A549 (cell line): ENCODE data around the gene PPM1H. TPM values are rescaled to one million over a fixed set of nuclear protein-coding genes. Genes with fewer than 3 reads are reported as not detected.

Experiments
- ATAC-seq, 2 experiments: fragments of 200-7000 bp in 1 of 2; fragments of >200 bp in 1 of 2; cut with Nextera tagmentation in 1 of 2; cut with Tn5 transposase in 1 of 2; 3 replicates each; pipeline versions ENCODE4 v1.8.0 to v1.9.1; 2018 to 2020; ENCODE audit warnings: mild to moderate bottlenecking in 1 of 2, moderate library complexity in 1 of 2
- CTCF ChIA-PET: fragments of 300-600 bp; sonication (Branson Sonifier 250); formaldehyde crosslinking; extraction: SDS; loops from one replicate; lab custom pipeline; 2021; ENCODE audit warnings: antibody characterized with exemption, inconsistent platforms; lab: Yijun Ruan, JAX
- POLR2A ChIA-PET: fragments of 350-600 bp; formaldehyde crosslinking; extraction: SDS; loops from one replicate; lab custom pipeline; 2021; ENCODE audit warnings: antibody characterized with exemption, inconsistent platforms; lab: Yijun Ruan, JAX
- DNase-seq, 2 experiments: peaks; one replicate each; pipeline versions ENCODE4 v3.0.0 to v3.0.0-alpha.2; 2011 to 2016; ENCODE audit warnings: low read depth in 1 of 2, low spot score in 1 of 2
- FAIRE-seq: peaks from 2 replicates; lab custom pipeline; 2011; peaks lifted over from hg19 to GRCh38; lab: Jason Lieb, UNC
- H3K27ac ChIP-seq, 2 experiments: fragments of >200 bp; sonication (Bioruptor Twin); formaldehyde crosslinking; 3 replicates each; pipeline ENCODE4 v1.5.1; 2016 to 2017
- H3K4me1 ChIP-seq: fragments of >200 bp; sonication (Bioruptor Twin); formaldehyde crosslinking; 3 replicates; pipeline ENCODE4 v1.6.1; 2016
- H3K4me2 ChIP-seq: fragments of >200 bp; sonication (Bioruptor Twin); formaldehyde crosslinking; 3 replicates; pipeline ENCODE4 v1.6.1; 2016
- H3K4me3 ChIP-seq: fragments of >200 bp; sonication (Bioruptor Twin); formaldehyde crosslinking; 3 replicates; pipeline ENCODE4 v1.5.1; 2016
- H3K9me3 ChIP-seq: fragments of >200 bp; sonication (Bioruptor Twin); formaldehyde crosslinking; 3 replicates; pipeline ENCODE4 v1.6.1; 2016
- ATOH8 ChIP-seq: fragments of 250-450 bp; sonication (Bioruptor Pico); IDR thresholded peaks from 2 replicates; pipeline ENCODE4 v1.5.0; 2020; ENCODE audit warnings: low read depth, mild to moderate bottlenecking, moderate library complexity
- BCL3 ChIP-seq: fragments of >200 bp; sonication (Bioruptor Twin); formaldehyde crosslinking; IDR thresholded peaks from 3 replicates; pipeline ENCODE4 v1.6.1; 2016
- BHLHE40 ChIP-seq: IDR thresholded peaks from 2 replicates; pipeline ENCODE4 v1.6.1; 2012; ENCODE audit warnings: low read depth, low read length, inconsistent platforms
- CBX2 ChIP-seq: fragments of 200-600 bp; sonication (generic); IDR thresholded peaks from 2 replicates; pipeline ENCODE4 v1.6.1; 2016; ENCODE audit warnings: low read depth, mild to moderate bottlenecking, borderline replicate concordance
- CEBPB ChIP-seq, 2 experiments: fragments of >200 bp in 1 of 2; sonication (Bioruptor Twin) in 1 of 2; formaldehyde crosslinking in 1 of 2; IDR thresholded peaks; 2 replicates each; pipeline ENCODE4 v1.6.1; 2012 to 2016
- CHD2 ChIP-seq: fragments of 150-350 bp; IDR thresholded peaks from 2 replicates; pipeline ENCODE4 v1.6.1; 2014; ENCODE audit warnings: low read length; ENCODE audit not compliant: partially characterized antibody
- FOXS1 ChIP-seq: fragments of 250-450 bp; sonication (Bioruptor Pico); IDR thresholded peaks from 2 replicates; pipeline ENCODE4 v1.5.0; 2020; ENCODE audit warnings: mild to moderate bottlenecking, moderate library complexity
- HDAC2 ChIP-seq: fragments of 200-600 bp; sonication (generic); IDR thresholded peaks from 2 replicates; pipeline ENCODE4 v1.6.1; 2016
- HOXB13 ChIP-seq: fragments of 250-450 bp; sonication (Bioruptor Pico); IDR thresholded peaks from 2 replicates; pipeline ENCODE4 v1.5.0; 2020; ENCODE audit warnings: low read depth, mild to moderate bottlenecking, moderate library complexity
- MAFK ChIP-seq: fragments of 450-650 bp; IDR thresholded peaks from 2 replicates; pipeline ENCODE4 v1.6.1; 2014; ENCODE audit not compliant: partially characterized antibody
- NFE2L2 ChIP-seq: fragments of 150-350 bp; conservative IDR thresholded peaks from 2 replicates; pipeline ENCODE4 v1.6.1; 2014; ENCODE audit warnings: low read length
- NR3C1 ChIP-seq: fragments of >200 bp; sonication (Bioruptor Twin); formaldehyde crosslinking; IDR thresholded peaks from 3 replicates; pipeline ENCODE4 v1.6.1; 2017
- POLR2AphosphoS2 ChIP-seq: conservative IDR thresholded peaks from 2 replicates; pipeline ENCODE4 v1.6.1; 2012; ENCODE audit warnings: low read length, improper control_type of control experiment, inconsistent platforms
- RAD21 ChIP-seq, 2 experiments: fragments of >200 bp in 1 of 2; sonication (Bioruptor Twin) in 1 of 2; formaldehyde crosslinking in 1 of 2; IDR thresholded peaks in 1 of 2; conservative IDR thresholded peaks in 1 of 2; 2 replicates in 1 of 2; 3 replicates in 1 of 2; pipeline ENCODE4 v1.6.1; 2012 to 2018; ENCODE audit warnings: inconsistent platforms in 1 of 2
- RARB ChIP-seq: fragments of 250-450 bp; sonication (Bioruptor Pico); IDR thresholded peaks from 2 replicates; pipeline ENCODE4 v1.8.0; 2021; ENCODE audit warnings: mild to moderate bottlenecking, moderate library complexity
- TFCP2L1 ChIP-seq: fragments of 250-450 bp; sonication (Bioruptor Pico); IDR thresholded peaks from 2 replicates; pipeline ENCODE4 v1.5.0; 2021; ENCODE audit warnings: mild to moderate bottlenecking
- ZC3H11A ChIP-seq: fragments of 450-650 bp; IDR thresholded peaks from 2 replicates; pipeline ENCODE4 v1.6.1; 2014; ENCODE audit warnings: antibody characterized with exemption, mild to moderate bottlenecking
- ZFP36 ChIP-seq: fragments of 450-650 bp; IDR thresholded peaks from 2 replicates; pipeline ENCODE4 v1.6.1; 2014; ENCODE audit warnings: borderline replicate concordance; ENCODE audit not compliant: partially characterized antibody
- WGBS: methylation state at CpG from one replicate; pipeline ENCODE4 v1.1.6; 2017; ENCODE audit errors: missing lambda C conversion rate; 5-methylcytosine and 5-hydroxymethylcytosine counted together
- polyA plus RNA-seq, 4 experiments: library from polyadenylated mRNA; depleted of rRNA in 3 of 4; stranded (reverse); fragments of >200 nt; fragmentation: RNase III in 1 of 4; extraction: RNeasy Plus Mini Kit Qiagen cat#74134 plus additional on column Dnase treatment in 1 of 4; gene quantifications; 2 replicates in 3 of 4; 3 replicates in 1 of 4; pipeline ENCODE4 v1.2.3, GENCODE V29; 2011 to 2017
- TF ChIP-seq, protein P1 (sequence below): IDR thresholded peaks from 2 replicates; pipeline ENCODE4 v1.6.1; 2012
- TF ChIP-seq, protein P2 (sequence below): fragments of 150-350 bp; IDR thresholded peaks from 2 replicates; pipeline ENCODE4 v1.6.1; 2014; ENCODE audit warnings: low read depth, mild to moderate bottlenecking, low read length

Gene PPM1H
- polyA plus RNA-seq, 2 of the 4 experiments (the other 2 are of a cell fraction) = 7.8 TPM

DNA sequence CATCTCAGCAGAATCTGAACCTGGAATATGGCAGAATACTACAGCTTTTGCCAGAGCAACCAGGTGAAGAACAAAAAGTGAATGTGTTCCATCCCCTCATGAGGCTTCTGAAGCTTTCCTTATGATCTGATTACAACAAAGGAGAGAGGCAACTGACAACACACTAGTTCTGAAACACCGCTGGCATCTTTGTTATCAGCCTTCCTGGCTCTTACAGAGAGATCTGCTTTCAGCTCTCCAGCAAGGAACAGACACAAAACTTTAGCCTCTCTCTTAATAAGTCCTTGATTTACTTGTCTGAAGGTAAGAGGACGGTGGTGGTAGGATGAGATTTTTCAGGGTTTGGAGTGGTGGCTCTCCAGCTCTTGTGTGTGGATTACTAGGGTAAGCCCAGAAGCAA, 227.0 kb downstream of the PPM1H start (continued):
- TF ChIP-seq, protein P1, sequence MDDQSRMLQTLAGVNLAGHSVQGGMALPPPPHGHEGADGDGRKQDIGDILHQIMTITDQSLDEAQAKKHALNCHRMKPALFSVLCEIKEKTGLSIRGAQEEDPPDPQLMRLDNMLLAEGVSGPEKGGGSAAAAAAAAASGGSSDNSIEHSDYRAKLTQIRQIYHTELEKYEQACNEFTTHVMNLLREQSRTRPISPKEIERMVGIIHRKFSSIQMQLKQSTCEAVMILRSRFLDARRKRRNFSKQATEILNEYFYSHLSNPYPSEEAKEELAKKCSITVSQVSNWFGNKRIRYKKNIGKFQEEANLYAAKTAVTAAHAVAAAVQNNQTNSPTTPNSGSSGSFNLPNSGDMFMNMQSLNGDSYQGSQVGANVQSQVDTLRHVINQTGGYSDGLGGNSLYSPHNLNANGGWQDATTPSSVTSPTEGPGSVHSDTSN = no peak
- TF ChIP-seq ZFP36 (no peak), FOXS1 (no peak), MAFK (no peak), CBX2 (no peak)
- TF ChIP-seq, protein P2, sequence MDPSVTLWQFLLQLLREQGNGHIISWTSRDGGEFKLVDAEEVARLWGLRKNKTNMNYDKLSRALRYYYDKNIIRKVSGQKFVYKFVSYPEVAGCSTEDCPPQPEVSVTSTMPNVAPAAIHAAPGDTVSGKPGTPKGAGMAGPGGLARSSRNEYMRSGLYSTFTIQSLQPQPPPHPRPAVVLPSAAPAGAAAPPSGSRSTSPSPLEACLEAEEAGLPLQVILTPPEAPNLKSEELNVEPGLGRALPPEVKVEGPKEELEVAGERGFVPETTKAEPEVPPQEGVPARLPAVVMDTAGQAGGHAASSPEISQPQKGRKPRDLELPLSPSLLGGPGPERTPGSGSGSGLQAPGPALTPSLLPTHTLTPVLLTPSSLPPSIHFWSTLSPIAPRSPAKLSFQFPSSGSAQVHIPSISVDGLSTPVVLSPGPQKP = no peak

- ChIA-PET CTCF (interaction anchor here (0.8 to 1.8 kb wide), 3 partner anchors 10 to 128 kb away, joined by 3 to 6 read pairs (median 3); no protein-coding TSS in a partner anchor), POLR2A (no interaction called here)
- H3K4me2 ChIP-seq = no peak overlapping the region
- FAIRE-seq = no peak
- ATAC-seq = no peak
- peaks cover 45% of the 10 kb centered on the region for H3K4me1 ChIP-seq
- TF ChIP-seq ATOH8 (CRISPR knock-in tag) (no peak), ZC3H11A (no peak), RAD21 (conservative IDR thresholded peaks at IDR 0.05 in 1 of 2, IDR thresholded peaks at IDR 0.05 in 1 of 2) (no peak), CBX2 (no peak), HDAC2 (no peak), BHLHE40 (no peak), RARB (CRISPR knock-in tag) (no peak), POLR2AphosphoS2 (no peak), NR3C1 (no peak)
- H3K27ac ChIP-seq = peak overlapping the region in 1 of 2 experiments; percentile 51; a peak in 2 of 6 replicates
- H3K9me3 ChIP-seq = no peaks in the 10 kb centered on the region
- no peak for DNase-seq
- 92% methylated on average over 4 of the region's 4 CpGs for whole genome bisulfite sequencing
- no peak overlapping the region for H3K4me3 ChIP-seq
Measured at GRCh38 chr12:62705846-62706245, 229.1 kb downstream of the PPM1H start.

DNA sequence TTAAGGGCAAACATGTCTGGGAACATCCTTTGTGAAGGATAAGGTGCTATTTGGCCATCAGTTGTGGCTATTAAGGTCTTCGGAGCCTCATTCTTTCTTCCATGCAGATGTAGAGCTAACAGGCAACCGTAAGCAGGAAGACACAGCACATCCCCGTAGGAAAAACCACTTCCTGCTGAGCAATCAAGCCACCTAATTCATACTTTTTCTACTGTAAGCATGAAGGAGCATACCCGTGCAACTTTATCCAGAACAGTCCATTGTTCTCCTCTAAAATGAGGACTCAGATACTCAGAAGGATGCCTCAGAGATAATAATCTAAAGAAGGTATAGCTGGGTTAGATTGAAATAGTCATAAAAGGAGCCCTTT, 232.0 kb downstream of the PPM1H start:
- DNase-seq = no peak
- H3K4me2 ChIP-seq = peak overlapping the region; percentile 55
- H3K27ac ChIP-seq = peak overlapping the region; percentile 71 to 90
- peak in 1 of 2 experiments; percentile 28; a peak in 3 of 6 replicates for ATAC-seq
- H3K9me3 ChIP-seq = no peaks in the 10 kb centered on the region
- CTCF ChIA-PET = interaction anchor here (0.9 to 2.4 kb wide), 6 partner anchors 13 to 91 kb away, joined by 3 to 7 read pairs (median 3); no protein-coding TSS in a partner anchor
- POLR2A ChIA-PET = interaction anchor here (0.8 kb wide), 2 partner anchors 83 to 100 kb away, joined by 3 to 4 read pairs; no protein-coding TSS in a partner anchor
- H3K4me1 ChIP-seq = peaks cover 49% of the 10 kb centered on the region
- FAIRE-seq = no peak
- H3K4me3 ChIP-seq = no peak overlapping the region
- TF ChIP-seq TFCP2L1 (CRISPR knock-in tag) = no peak
- 0 out of 2 replicates have a peak, but pooled peaks have one; percentile 14 for TF ChIP-seq HOXB13 (CRISPR knock-in tag)
- WGBS = 46% methylated on average over 4 of the region's 4 CpGs

GRCh38 chr12:62701492-62701891, 233.5 kb downstream of the PPM1H start:
- no peaks in the 10 kb centered on the region for H3K9me3 ChIP-seq
- 86% methylated on average over 5 of the region's 5 CpGs for WGBS
- no peak overlapping the region for H3K4me3 ChIP-seq
- no peak overlapping the region for H3K4me2 ChIP-seq
- ATAC-seq = no peak
- peak overlapping the region; percentile 71 to 90; a peak in 5 of 6 replicates for H3K27ac ChIP-seq
- no peak for TF ChIP-seq NFE2L2
- TF ChIP-seq ATOH8 (CRISPR knock-in tag) = no peak
- TF ChIP-seq CHD2 = no peak
- 0 out of 3 replicates have a peak, but pooled peaks have one; percentile 12 for TF ChIP-seq BCL3
- no peak for TF ChIP-seq CEBPB (IDR thresholded peaks at IDR 0.05)
- CTCF ChIA-PET = interaction anchor here (0.8 to 1.2 kb wide), 4 partner anchors 12 to 120 kb away, joined by 3 to 5 read pairs (median 3); no protein-coding TSS in a partner anchor
- DNase-seq = no peak
- peaks cover 49% of the 10 kb centered on the region for H3K4me1 ChIP-seq
- POLR2A ChIA-PET = no interaction called here
- no peak for FAIRE-seq
